Muscle layer of duodenum (tissue), 2 donors: ENCODE results near the gene LOXHD1.

Experiments used
- H3K27ac ChIP-seq: one replicate; pipeline ENCODE4 v1.7.0; 2013; ENCODE audit warnings: mild to moderate bottlenecking, low read length
- H3K27me3 ChIP-seq: one replicate; pipeline ENCODE4 v1.7.0; 2013; ENCODE audit warnings: low read depth, mild to moderate bottlenecking, control low read depth, low read length
- H3K36me3 ChIP-seq, 2 donors: one replicate each; pipeline ENCODE4 v1.7.0; 2013; ENCODE audit warnings: low read length in 2 of 2, control low read depth in 1 of 2, mild to moderate bottlenecking in 1 of 2; ENCODE audit not compliant: insufficient read depth in 2 of 2, control insufficient read depth in 1 of 2
- H3K4me1 ChIP-seq, 2 donors: one replicate each; pipeline ENCODE4 v1.7.0; 2013; ENCODE audit warnings: low read length in 2 of 2, mild to moderate bottlenecking in 2 of 2, control low read depth in 1 of 2, moderate library complexity in 1 of 2; ENCODE audit not compliant: insufficient read depth in 2 of 2, control insufficient read depth in 1 of 2
- H3K4me3 ChIP-seq, 2 donors: one replicate each; pipeline ENCODE4 v1.7.0; 2013; ENCODE audit warnings: low read length in 2 of 2, low read depth in 1 of 2, mild to moderate bottlenecking in 1 of 2
- H3K9me3 ChIP-seq, 2 donors: one replicate each; pipeline ENCODE4 v1.7.0; 2013; ENCODE audit warnings: low read length in 2 of 2, control low read depth in 1 of 2, mild to moderate bottlenecking in 1 of 2; ENCODE audit not compliant: control insufficient read depth in 1 of 2
- donor health status: healthy.

Gene LOXHD1

DNA sequence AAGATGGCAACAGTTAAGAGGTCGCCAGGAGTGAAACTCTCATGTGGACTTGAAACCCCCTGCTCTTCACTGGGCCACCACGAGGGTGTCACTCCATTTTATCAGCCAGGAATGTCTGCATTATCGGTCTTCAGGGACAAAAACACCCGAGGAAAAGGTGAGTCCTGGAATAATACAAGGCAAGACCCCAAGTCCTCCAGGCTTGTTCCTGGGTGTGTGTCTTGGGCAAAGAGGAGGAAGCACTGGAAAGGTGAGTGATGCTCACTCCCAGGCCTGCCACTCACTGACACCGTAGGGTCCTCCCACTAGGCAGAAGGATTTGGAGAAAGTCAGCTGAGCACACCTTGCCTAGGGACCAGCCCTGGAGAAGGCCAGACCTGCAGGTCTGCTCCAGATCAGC is 86.9 kb downstream of the LOXHD1 start:
- Histone ChIP-seq H3K4me3 (no peak overlapping the region), H3K27me3 (no peaks in the 10 kb centered on the region), H3K36me3 (no peaks in the 10 kb centered on the region), H3K9me3 (no peaks in the 10 kb centered on the region), H3K4me1 (no peaks in the 10 kb centered on the region), H3K27ac (no peak overlapping the region)

DNA sequence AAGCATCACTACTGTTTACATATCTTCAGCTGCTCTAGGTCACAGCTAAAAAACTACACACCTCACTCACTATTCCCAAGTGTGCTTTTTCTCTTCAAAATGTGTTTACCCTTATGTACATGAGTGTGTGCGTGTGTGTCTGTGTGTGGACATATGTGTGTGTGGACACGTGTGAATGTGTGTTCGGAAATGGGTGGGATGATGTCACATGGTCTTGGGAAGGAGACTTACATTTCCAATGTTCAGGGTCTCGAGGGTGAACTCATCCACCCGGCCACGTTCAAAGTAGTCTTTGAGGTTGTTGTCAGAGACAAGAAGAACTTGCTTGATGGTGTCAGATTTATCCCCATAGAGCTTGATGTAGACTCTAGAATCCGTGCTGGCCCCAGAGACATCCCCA is 87.8 kb downstream of the LOXHD1 start:
- no peaks in the 10 kb centered on the region for H3K36me3 ChIP-seq
- no peaks in the 10 kb centered on the region for H3K4me1 ChIP-seq
- H3K27ac ChIP-seq, result no peak overlapping the region
- H3K27me3 ChIP-seq, result no peaks in the 10 kb centered on the region
- H3K4me3 ChIP-seq, result no peak overlapping the region
- no peaks in the 10 kb centered on the region for H3K9me3 ChIP-seq

GRCh38 chr18:46567196-46567595 is 89.8 kb downstream of the LOXHD1 start:
- no peaks in the 10 kb centered on the region for H3K4me1 ChIP-seq
- H3K27ac ChIP-seq, result no peak overlapping the region
- H3K4me3 ChIP-seq, result no peak overlapping the region
- no peaks in the 10 kb centered on the region for H3K9me3 ChIP-seq
- no peaks in the 10 kb centered on the region for H3K36me3 ChIP-seq
- H3K27me3 ChIP-seq, result no peaks in the 10 kb centered on the region

- H3K27ac ChIP-seq, result no peak overlapping the region
- no peaks in the 10 kb centered on the region for H3K9me3 ChIP-seq
- H3K27me3 ChIP-seq, result no peaks in the 10 kb centered on the region
- no peak overlapping the region for H3K4me3 ChIP-seq
- H3K4me1 ChIP-seq, result no peaks in the 10 kb centered on the region
- H3K36me3 ChIP-seq, result no peaks in the 10 kb centered on the region
These were observed 90.9 kb downstream of the LOXHD1 start for GRCh38 chr18:46566111-46566510.

DNA sequence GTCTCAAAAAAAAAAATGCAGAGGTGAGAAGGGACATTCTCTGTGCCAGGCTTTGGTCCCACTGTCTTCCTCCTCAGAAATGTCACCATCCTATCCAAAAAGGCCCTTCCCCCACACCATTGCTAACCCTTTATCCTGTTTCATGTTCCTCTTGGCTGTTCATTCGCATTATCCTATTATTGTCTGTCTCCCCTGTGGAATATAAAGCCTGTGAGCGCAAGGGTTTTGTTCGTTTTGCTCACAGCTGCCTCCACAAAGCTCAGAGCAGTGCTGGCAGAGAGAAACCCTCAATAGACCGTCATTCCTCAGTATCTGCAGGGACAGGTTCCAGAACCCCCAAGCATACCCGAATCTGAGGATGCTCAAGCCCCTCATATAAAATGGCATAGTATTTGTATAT is 91.8 kb downstream of the LOXHD1 start:
- no peaks in the 10 kb centered on the region for H3K36me3 ChIP-seq
- no peak overlapping the region for H3K4me3 ChIP-seq
- no peaks in the 10 kb centered on the region for H3K27me3 ChIP-seq
- no peaks in the 10 kb centered on the region for H3K9me3 ChIP-seq
- no peak overlapping the region for H3K27ac ChIP-seq
- H3K4me1 ChIP-seq, result no peaks in the 10 kb centered on the region

DNA sequence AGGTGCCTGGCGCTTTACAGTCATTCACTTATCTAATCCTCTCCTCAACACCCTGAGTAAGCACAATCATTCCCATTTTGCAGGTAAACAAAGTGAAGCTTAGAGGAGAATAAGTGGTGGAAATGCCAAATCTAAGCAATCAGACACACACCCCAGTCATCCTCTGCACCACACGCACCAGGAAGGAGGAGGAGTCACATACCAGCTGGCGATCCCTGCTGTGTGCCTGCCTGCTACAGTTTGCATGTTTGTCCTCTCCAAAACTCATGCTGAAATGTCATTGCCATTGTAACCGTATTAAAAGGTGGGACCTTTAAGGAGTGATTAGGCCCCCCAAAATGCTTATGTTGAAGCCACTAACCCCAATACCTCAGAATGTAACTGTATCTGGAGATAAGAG is 93.7 kb downstream of the LOXHD1 start:
- H3K36me3 ChIP-seq, result no peaks in the 10 kb centered on the region
- H3K4me1 ChIP-seq, result no peaks in the 10 kb centered on the region
- H3K9me3 ChIP-seq, result no peaks in the 10 kb centered on the region
- H3K27ac ChIP-seq, result no peak overlapping the region
- no peaks in the 10 kb centered on the region for H3K27me3 ChIP-seq
- H3K4me3 ChIP-seq, result no peak overlapping the region

DNA sequence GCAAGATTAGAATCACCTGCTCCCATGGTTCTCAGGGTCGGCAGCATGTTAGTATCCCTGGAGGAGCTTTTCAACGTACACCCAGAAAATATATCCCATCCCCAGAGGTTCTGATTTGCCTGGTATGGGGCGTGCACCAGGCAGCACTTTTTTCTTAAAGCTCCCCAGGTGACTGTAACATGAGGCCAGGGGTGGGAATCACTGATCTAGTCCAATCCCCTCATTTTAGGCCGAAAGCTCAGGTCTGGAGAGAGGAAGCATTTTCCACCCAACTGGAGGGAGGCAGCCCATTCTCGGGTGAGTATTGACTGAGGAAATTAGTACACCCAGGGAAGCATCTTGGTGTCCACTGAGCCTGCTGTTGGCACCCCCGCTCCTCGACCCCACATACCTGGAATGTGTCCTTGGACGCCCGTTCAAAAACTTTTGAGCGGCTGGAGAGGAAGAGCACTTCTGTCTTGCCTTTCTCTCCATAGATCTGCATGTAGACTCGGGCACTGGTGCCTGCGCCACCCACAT is 94.3 kb downstream of the LOXHD1 start:
- Histone ChIP-seq H3K4me3 (no peak overlapping the region), H3K4me1 (no peaks in the 10 kb centered on the region), H3K27ac (no peak overlapping the region), H3K36me3 (no peaks in the 10 kb centered on the region), H3K9me3 (no peaks in the 10 kb centered on the region), H3K27me3 (no peaks in the 10 kb centered on the region)

- no peak overlapping the region for H3K27ac ChIP-seq
- no peaks in the 10 kb centered on the region for H3K36me3 ChIP-seq
- H3K4me1 ChIP-seq, result no peaks in the 10 kb centered on the region
- no peaks in the 10 kb centered on the region for H3K9me3 ChIP-seq
- no peak overlapping the region for H3K4me3 ChIP-seq
- H3K27me3 ChIP-seq, result no peaks in the 10 kb centered on the region
These were observed 96.4 kb downstream of the LOXHD1 start for GRCh38 chr18:46560671-46561045.

- no peak overlapping the region for H3K4me3 ChIP-seq
- H3K4me1 ChIP-seq, result no peaks in the 10 kb centered on the region
- H3K9me3 ChIP-seq, result no peaks in the 10 kb centered on the region
- no peaks in the 10 kb centered on the region for H3K27me3 ChIP-seq
- H3K36me3 ChIP-seq, result no peaks in the 10 kb centered on the region
- H3K27ac ChIP-seq, result no peak overlapping the region
These were observed 96.9 kb downstream of the LOXHD1 start for GRCh38 chr18:46559946-46560670.

- no peaks in the 10 kb centered on the region for H3K27me3 ChIP-seq
- no peaks in the 10 kb centered on the region for H3K9me3 ChIP-seq
- no peak overlapping the region for H3K4me3 ChIP-seq
- no peaks in the 10 kb centered on the region for H3K4me1 ChIP-seq
- H3K36me3 ChIP-seq, result no peaks in the 10 kb centered on the region
- no peak overlapping the region for H3K27ac ChIP-seq
These were observed 97.7 kb downstream of the LOXHD1 start for GRCh38 chr18:46559296-46559695.

- Histone ChIP-seq H3K4me3 (no peak overlapping the region), H3K27ac (no peak overlapping the region), H3K9me3 (no peaks in the 10 kb centered on the region), H3K27me3 (no peaks in the 10 kb centered on the region), H3K4me1 (no peaks in the 10 kb centered on the region), H3K36me3 (no peaks in the 10 kb centered on the region)
These were observed 100.3 kb downstream of the LOXHD1 start for GRCh38 chr18:46556590-46557206.

DNA sequence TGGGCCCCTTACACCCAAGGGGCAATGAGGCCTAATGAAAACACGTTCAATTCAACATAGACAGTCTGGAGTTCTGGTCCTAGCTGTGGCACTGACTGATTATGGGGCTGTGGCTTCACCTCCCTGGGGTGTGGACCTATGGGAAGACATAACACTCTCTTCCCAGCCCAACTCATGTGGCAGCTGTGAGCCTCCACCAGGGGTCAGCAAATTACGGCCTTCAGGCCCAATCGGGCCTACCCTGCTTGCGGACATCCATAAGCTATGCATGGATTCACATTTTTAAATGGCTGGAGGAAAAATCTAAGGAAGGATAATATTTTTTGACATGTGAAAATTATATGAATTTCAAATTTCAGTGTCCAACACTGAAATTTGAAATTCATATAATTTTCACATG is 101.3 kb downstream of the LOXHD1 start:
- no peaks in the 10 kb centered on the region for H3K27me3 ChIP-seq
- H3K4me3 ChIP-seq, result no peak overlapping the region
- H3K9me3 ChIP-seq, result no peaks in the 10 kb centered on the region
- no peaks in the 10 kb centered on the region for H3K36me3 ChIP-seq
- H3K4me1 ChIP-seq, result no peaks in the 10 kb centered on the region
- no peak overlapping the region for H3K27ac ChIP-seq
